ENCODE results near the gene LRRC15. TPM values are rescaled to one million over a fixed set of nuclear protein-coding genes. Genes with fewer than 3 reads are reported as not detected.

The LRRC15 gene
- total RNA-seq, 2 experiments from 2014 or later: not detected

- no peaks in the 10 kb centered on the region for H3K9me2 ChIP-seq (ENCODE audit: insufficient read depth, low read length)
- POLR2A ChIA-PET: no interaction called here
- intact Hi-C loops (cut with micrococcal nuclease; ENCODE audit: unreplicated experiment): no loop called here
- DNase-seq (ENCODE audit: low spot score): no peak
- BruUV-seq (replicated peaks): no TSS peak
- no peaks in the 10 kb centered on the region for H4K20me1 ChIP-seq (ENCODE audit: insufficient read depth, low read length)
- no peak overlapping the region for H3K4me2 ChIP-seq (ENCODE audit: low read length)
- CTCF ChIA-PET (ENCODE audit: unreplicated experiment): no interaction called here
- no peaks in the 10 kb centered on the region for H3K36me3 ChIP-seq (ENCODE audit: insufficient read depth, low read length)
- no peaks in the 10 kb centered on the region for H3K4me1 ChIP-seq (ENCODE audit: insufficient read depth, low read length, poor library complexity, severe bottlenecking)
- H3K9me3 ChIP-seq (ENCODE audit: low read length): peaks cover 13% of the 10 kb centered on the region
- H3K4me3 ChIP-seq (ENCODE audit: low read depth, low read length, poor library complexity, severe bottlenecking): no peak overlapping the region
- H2AFZ ChIP-seq (ENCODE audit: low read length): no peak overlapping the region
- no peak for TF ChIP-seq EZH2phosphoT487 (IDR thresholded peaks at IDR 0.05; ENCODE audit: borderline replicate concordance, low read depth, low read length)
- TF ChIP-seq CTCF (conservative IDR thresholded peaks at IDR 0.05; ENCODE audit: low read length): no peak
- H3K27ac ChIP-seq (ENCODE audit: low read depth, low read length, poor library complexity, severe bottlenecking): no peak overlapping the region
- no peaks in the 10 kb centered on the region for H3K79me2 ChIP-seq (ENCODE audit: insufficient read depth, low read depth, low read length)
Measured at GRCh38 chr3:194390835-194391234, 21.3 kb upstream of the LRRC15 start.

GRCh38 chr3:194389269-194389668 is 19.7 kb upstream of the LRRC15 start:
- H3K27ac ChIP-seq (ENCODE audit: low read depth, low read length, poor library complexity, severe bottlenecking): no peak overlapping the region
- no peaks in the 10 kb centered on the region for H3K9me2 ChIP-seq (ENCODE audit: insufficient read depth, low read length)
- CTCF ChIA-PET (ENCODE audit: unreplicated experiment): no interaction called here
- TF ChIP-seq CTCF (conservative IDR thresholded peaks at IDR 0.05; ENCODE audit: low read length) (no peak), EZH2phosphoT487 (IDR thresholded peaks at IDR 0.05; ENCODE audit: borderline replicate concordance, low read depth, low read length) (no peak)
- H3K79me2 ChIP-seq (ENCODE audit: insufficient read depth, low read depth, low read length): no peaks in the 10 kb centered on the region
- H3K36me3 ChIP-seq (ENCODE audit: insufficient read depth, low read length): no peaks in the 10 kb centered on the region
- intact Hi-C loops (cut with micrococcal nuclease; ENCODE audit: unreplicated experiment): no loop called here
- H3K4me2 ChIP-seq (ENCODE audit: low read length): no peak overlapping the region
- H4K20me1 ChIP-seq (ENCODE audit: insufficient read depth, low read length): no peaks in the 10 kb centered on the region
- no peaks in the 10 kb centered on the region for H3K4me1 ChIP-seq (ENCODE audit: insufficient read depth, low read length, poor library complexity, severe bottlenecking)
- H2AFZ ChIP-seq (ENCODE audit: low read length): no peak overlapping the region
- H3K9me3 ChIP-seq (ENCODE audit: low read length): peaks cover 13% of the 10 kb centered on the region
- no peak overlapping the region for H3K4me3 ChIP-seq (ENCODE audit: low read depth, low read length, poor library complexity, severe bottlenecking)
- DNase-seq (ENCODE audit: low spot score): no peak
- BruUV-seq (replicated peaks): no TSS peak
- POLR2A ChIA-PET: no interaction called here

- Histone ChIP-seq H4K20me1 (ENCODE audit: insufficient read depth, low read length) (no peaks in the 10 kb centered on the region), H3K4me2 (ENCODE audit: low read length) (no peak overlapping the region), H3K9me3 (ENCODE audit: low read length) (peaks cover 13% of the 10 kb centered on the region), H2AFZ (ENCODE audit: low read length) (no peak overlapping the region), H3K4me3 (ENCODE audit: low read depth, low read length, poor library complexity, severe bottlenecking) (no peak overlapping the region), H3K79me2 (ENCODE audit: insufficient read depth, low read depth, low read length) (no peaks in the 10 kb centered on the region), H3K4me1 (ENCODE audit: insufficient read depth, low read length, poor library complexity, severe bottlenecking) (no peaks in the 10 kb centered on the region), H3K9me2 (ENCODE audit: insufficient read depth, low read length) (no peaks in the 10 kb centered on the region), H3K27ac (ENCODE audit: low read depth, low read length, poor library complexity, severe bottlenecking) (no peak overlapping the region), H3K36me3 (ENCODE audit: insufficient read depth, low read length) (no peaks in the 10 kb centered on the region)
- intact Hi-C loops (cut with micrococcal nuclease; ENCODE audit: unreplicated experiment): no loop called here
- CTCF ChIA-PET (ENCODE audit: unreplicated experiment): no interaction called here
- BruUV-seq (replicated peaks): no TSS peak
- no peak for DNase-seq (ENCODE audit: low spot score)
- TF ChIP-seq EZH2phosphoT487 (IDR thresholded peaks at IDR 0.05; ENCODE audit: borderline replicate concordance, low read depth, low read length) (no peak), CTCF (conservative IDR thresholded peaks at IDR 0.05; ENCODE audit: low read length) (no peak)
- POLR2A ChIA-PET: no interaction called here
Measured at GRCh38 chr3:194387926-194388418, 18.4 kb upstream of the LRRC15 start.
